GM21390 (cell line): ENCODE measurements around the gene MDC1.
"Not testable (repeated sequence)": the region's sequence is repeated elsewhere in the genome, so short reads cannot be mapped to it uniquely, and the experiment has no call there.

Experiments used
- ATAC-seq: cut with Tn5 transposase; IDR thresholded peaks from one replicate; pipeline ENCODE4 v1.9.1; 2021; ENCODE audit not compliant: unreplicated experiment

MDC1 gene

GRCh38 chr6:30683183-30683979 is 33.7 kb downstream of the MDC1 start:
- no peak for ATAC-seq

- ATAC-seq, result peak; percentile 39
These were observed 34.7 kb downstream of the MDC1 start for GRCh38 chr6:30682143-30683117.

- no peak for ATAC-seq
These were observed 35.3 kb downstream of the MDC1 start for GRCh38 chr6:30681766-30682142.

GRCh38 chr6:30679765-30680535 is 37.1 kb downstream of the MDC1 start:
- ATAC-seq, result no peak

GRCh38 chr6:30678964-30679726 is 37.9 kb downstream of the MDC1 start:
- ATAC-seq, result no peak

GRCh38 chr6:30676660-30677285 is 40.3 kb downstream of the MDC1 start:
- ATAC-seq, result no peak

GRCh38 chr6:30672445-30673253 is 44.4 kb downstream of the MDC1 start, which contains the start of gene DHX16:
Gene DHX16, minus strand, starts transcription at chr6:30673006. Its CDS starts 165 bp downstream, at chr6:30672841.
- ATAC-seq, result peak; percentile 71

GRCh38 chr6:30670760-30671527 is 46.1 kb downstream of the MDC1 start:
- ATAC-seq, result no peak

- not testable (repeated sequence) for ATAC-seq
These were observed 50.8 kb downstream of the MDC1 start for GRCh38 chr6:30666300-30666699.

- ATAC-seq, result no peak
These were observed 51.9 kb downstream of the MDC1 start for GRCh38 chr6:30664994-30665767.

GRCh38 chr6:30657922-30658321 is 59.2 kb downstream of the MDC1 start:
- not testable (repeated sequence) for ATAC-seq

GRCh38 chr6:30657454-30657853 is 59.6 kb downstream of the MDC1 start:
- ATAC-seq, result no peak

- no peak for ATAC-seq
These were observed 60.6 kb downstream of the MDC1 start for GRCh38 chr6:30656513-30656912.

GRCh38 chr6:30655743-30656094 is 61.4 kb downstream of the MDC1 start:
- no peak for ATAC-seq

- ATAC-seq, result no peak
These were observed 62.0 kb downstream of the MDC1 start for GRCh38 chr6:30654798-30655742.

- ATAC-seq, result no peak
These were observed 65.9 kb downstream of the MDC1 start for GRCh38 chr6:30651143-30651542.
